IMR-90 (cell line): ENCODE results near the gene PTS. TPM values are rescaled to one million over a fixed set of nuclear protein-coding genes. Genes with fewer than 3 reads are reported as not detected.

Experiments used
- ATAC-seq: fragments of 200-7000 bp; cut with Tn5 transposase; 2 replicates; pipeline ENCODE4 v1.9.1; 2020; ENCODE audit warnings: low read depth, mild to moderate bottlenecking, moderate library complexity
- BruUV-seq: library from RNA; stranded (reverse); fragments of 400-500 nt; replicated peaks from 2 replicates; lab custom pipeline; 2021; lab: Mats Ljungman, UMichigan
- CTCF ChIA-PET: fragments of 300-600 bp; formaldehyde crosslinking; extraction: SDS; loops from one replicate; lab custom pipeline; 2021; ENCODE audit warnings: antibody characterized with exemption; lab: Yijun Ruan, JAX
- POLR2A ChIA-PET: fragments of 300-600 bp; sonication (Branson Sonifier 250); formaldehyde crosslinking; loops from one replicate; lab custom pipeline; 2022; ENCODE audit warnings: antibody characterized with exemption; ENCODE audit not compliant: unreplicated experiment; lab: Charles Lee
- DNase-seq: peaks from one replicate; pipeline ENCODE4 v3.0.0; 2013
- H2AFZ ChIP-seq: replicated peaks from 2 replicates; pipeline ENCODE3; 2013; ENCODE audit warnings: low read length, mild to moderate bottlenecking; ENCODE audit not compliant: poor library complexity
- H2AK5ac ChIP-seq: 2 replicates; pipeline ENCODE4 v1.6.1; 2013; ENCODE audit warnings: low read depth, low read length, inconsistent platforms
- H2AK9ac ChIP-seq: replicated peaks from 2 replicates; pipeline ENCODE3; 2013; ENCODE audit warnings: mild to moderate bottlenecking, low read depth, low read length, moderate library complexity; ENCODE audit not compliant: poor library complexity
- H2BK120ac ChIP-seq: 2 replicates; pipeline ENCODE4 v1.6.1; 2013; ENCODE audit warnings: low read depth, low read length, inconsistent platforms
- H2BK15ac ChIP-seq: 3 replicates; pipeline ENCODE4 v1.6.1; 2013; ENCODE audit warnings: low read depth, low read length, inconsistent platforms
- H2BK20ac ChIP-seq: 2 replicates; pipeline ENCODE4 v1.6.1; 2013; ENCODE audit warnings: low read depth, mild to moderate bottlenecking, inconsistent platforms, low read length, moderate library complexity
- H2BK5ac ChIP-seq: 2 replicates; pipeline ENCODE4 v1.6.1; 2013; ENCODE audit warnings: mild to moderate bottlenecking, low read depth, low read length, inconsistent platforms; ENCODE audit not compliant: poor library complexity, severe bottlenecking
- H3K14ac ChIP-seq: replicated peaks from 2 replicates; pipeline ENCODE4 v1.6.1; 2013; ENCODE audit warnings: low read depth, low read length, inconsistent platforms
- H3K18ac ChIP-seq: 2 replicates; pipeline ENCODE4 v1.6.1; 2013; ENCODE audit warnings: low read depth, low read length, control low read depth
- H3K23ac ChIP-seq: 2 replicates; pipeline ENCODE4 v1.6.1; 2013; ENCODE audit warnings: low read depth, low read length, inconsistent platforms
- H3K27ac ChIP-seq: 2 replicates; pipeline ENCODE4 v1.5.1; 2013; ENCODE audit warnings: mild to moderate bottlenecking, control low read depth, low read length; ENCODE audit not compliant: insufficient read depth
- H3K27me3 ChIP-seq: 2 replicates; pipeline ENCODE4 v1.6.1; 2013; ENCODE audit warnings: low read length; ENCODE audit not compliant: control insufficient read depth, insufficient read depth
- H3K36me3 ChIP-seq: 2 replicates; pipeline ENCODE4 v1.6.1; 2013; ENCODE audit warnings: low read length, mixed read lengths; ENCODE audit not compliant: control insufficient read depth, insufficient read depth
- H3K4ac ChIP-seq: 2 replicates; pipeline ENCODE4 v1.6.1; 2013; ENCODE audit warnings: low read depth, low read length, inconsistent platforms
- H3K4me1 ChIP-seq: 2 replicates; pipeline ENCODE4 v1.6.1; 2013; ENCODE audit warnings: low read length, mixed read lengths; ENCODE audit not compliant: control insufficient read depth, insufficient read depth
- H3K4me2 ChIP-seq: 2 replicates; pipeline ENCODE4 v1.6.1; 2013; ENCODE audit warnings: low read depth, mild to moderate bottlenecking, control low read depth, low read length, moderate library complexity
- H3K4me3 ChIP-seq: 2 replicates; pipeline ENCODE4 v1.5.1; 2013; ENCODE audit warnings: low read depth, mild to moderate bottlenecking, control low read depth, low read length, moderate library complexity; ENCODE audit not compliant: insufficient read depth
- H3K56ac ChIP-seq: 2 replicates; pipeline ENCODE4 v1.6.1; 2013; ENCODE audit warnings: low read length, inconsistent platforms; ENCODE audit not compliant: insufficient read depth; ENCODE audit errors: extremely low read depth
- H3K79me1 ChIP-seq, 2 experiments: 2 replicates each; pipeline ENCODE4 v1.6.1; 2013; ENCODE audit warnings: low read length in 2 of 2, inconsistent platforms in 1 of 2, low read depth in 1 of 2
- H3K9ac ChIP-seq: 2 replicates; pipeline ENCODE4 v1.6.1; 2013; ENCODE audit warnings: low read depth, low read length, control low read depth
- H3K9me1 ChIP-seq: 2 replicates; pipeline ENCODE4 v1.6.1; 2013; ENCODE audit warnings: low read length, inconsistent platforms; ENCODE audit not compliant: insufficient read depth
- H3K9me3 ChIP-seq: 2 replicates; pipeline ENCODE4 v1.6.1; 2013; ENCODE audit warnings: low read length; ENCODE audit not compliant: control insufficient read depth, insufficient read depth
- H4K20me1 ChIP-seq: 2 replicates; pipeline ENCODE4 v1.6.1; 2013; ENCODE audit warnings: low read length, inconsistent platforms; ENCODE audit not compliant: insufficient read depth
- H4K5ac ChIP-seq: 2 replicates; pipeline ENCODE4 v1.6.1; 2013; ENCODE audit warnings: mild to moderate bottlenecking, low read depth, low read length, control low read depth
- H4K8ac ChIP-seq, 2 experiments: 2 replicates each; pipeline ENCODE4 v1.6.1; 2013; ENCODE audit warnings: low read depth in 2 of 2, low read length in 2 of 2, control low read depth in 1 of 2, inconsistent platforms in 1 of 2
- H4K91ac ChIP-seq: 2 replicates; pipeline ENCODE4 v1.6.1; 2013; ENCODE audit warnings: low read depth, low read length, inconsistent platforms; ENCODE audit not compliant: insufficient read depth
- BHLHE40 ChIP-seq: fragments of 150-350 bp; IDR thresholded peaks from 2 replicates; pipeline ENCODE4 v1.6.1; 2016; ENCODE audit warnings: mild to moderate bottlenecking, low read depth, low read length
- CEBPB ChIP-seq: IDR thresholded peaks from 2 replicates; pipeline ENCODE4 v1.6.1; 2012; ENCODE audit warnings: low read depth, low read length, improper control_type of control experiment
- CHD1 ChIP-seq: IDR thresholded peaks from 2 replicates; pipeline ENCODE4 v1.6.1; 2012; ENCODE audit warnings: low read depth, low read length, improper control_type of control experiment
- CTCF ChIP-seq: conservative IDR thresholded peaks from 2 replicates; pipeline ENCODE4 v1.5.1; 2012; ENCODE audit warnings: mild to moderate bottlenecking, low read depth, low read length, improper control_type of control experiment
- ELK1 ChIP-seq: fragments of 150-350 bp; IDR thresholded peaks from 2 replicates; pipeline ENCODE4 v1.6.1; 2016; ENCODE audit warnings: low read depth, mild to moderate bottlenecking, low read length, moderate library complexity, borderline replicate concordance
- FOS ChIP-seq: fragments of 150-350 bp; IDR thresholded peaks from 2 replicates; pipeline ENCODE4 v1.6.1; 2016; ENCODE audit warnings: low read depth, low read length
- MAFK ChIP-seq: IDR thresholded peaks from 2 replicates; pipeline ENCODE4 v1.6.1; 2012; ENCODE audit warnings: low read depth, low read length, improper control_type of control experiment
- MAZ ChIP-seq: IDR thresholded peaks from 2 replicates; pipeline ENCODE4 v1.6.1; 2012; ENCODE audit warnings: low read depth, mild to moderate bottlenecking, low read length, improper control_type of control experiment, moderate library complexity, borderline replicate concordance
- MXI1 ChIP-seq: IDR thresholded peaks from 2 replicates; pipeline ENCODE4 v1.6.1; 2012; ENCODE audit warnings: low read depth, mild to moderate bottlenecking, low read length, moderate library complexity, borderline replicate concordance
- NFE2L2 ChIP-seq: fragments of 150-350 bp; IDR thresholded peaks from 2 replicates; pipeline ENCODE4 v1.6.1; 2016; ENCODE audit warnings: low read depth, mild to moderate bottlenecking, low read length
- POLR2A ChIP-seq: IDR thresholded peaks from 2 replicates; pipeline ENCODE4 v1.6.1; 2012; ENCODE audit warnings: mild to moderate bottlenecking, low read depth, low read length
- RFX5 ChIP-seq: IDR thresholded peaks from 2 replicates; pipeline ENCODE4 v1.8.0; 2012; ENCODE audit warnings: low read depth, mild to moderate bottlenecking, low read length, moderate library complexity
- SMC3 ChIP-seq: fragments of 150-350 bp; IDR thresholded peaks from 2 replicates; pipeline ENCODE4 v1.6.1; 2016; ENCODE audit warnings: low read depth, mild to moderate bottlenecking, antibody characterized with exemption, low read length, moderate library complexity
- USF2 ChIP-seq: fragments of 150-350 bp; IDR thresholded peaks from 2 replicates; pipeline ENCODE4 v1.6.1; 2017; ENCODE audit warnings: mild to moderate bottlenecking, antibody characterized with exemption, low read length, low read depth
- WGBS, 2 experiments: methylation state at CpG; one replicate each; pipeline versions ENCODE4 v1.1.5 to v1.1.7; 2013; ENCODE audit warnings: missing lambda C conversion rate in 2 of 2; ENCODE audit not compliant: insufficient read length in 1 of 2; ENCODE audit errors: extremely low coverage in 2 of 2; 5-methylcytosine and 5-hydroxymethylcytosine counted together
- dilution Hi-C: fragments of 300-500 bp; cut with HindIII; formaldehyde crosslinking; loops from one replicate; pipeline ENCODE4 v1.14.3; 2018; ENCODE audit warnings: low sequenced_read_pairs; ENCODE audit not compliant: unreplicated experiment
- in situ Hi-C: fragments of 300-500 bp; cut with MboI; formaldehyde crosslinking; loops from 3 replicates; pipeline ENCODE4 v1.14.3; 2019; ENCODE audit warnings: low sequenced_read_pairs, inconsistent platforms, mixed read lengths
- intact Hi-C: fragments of 100-400 bp; cut with micrococcal nuclease; formaldehyde crosslinking; loops from 2 replicates; pipeline ENCODE4 v1.10.0; 2022
- polyA plus RNA-seq, 3 experiments: library from polyadenylated mRNA; depleted of rRNA; stranded (reverse); fragments of >200 nt; gene quantifications; 2 replicates each; pipeline ENCODE4 v1.2.3, GENCODE V29; 2012; ENCODE audit warnings: low replicate concordance in 1 of 3
- total RNA-seq: library from RNA; depleted of rRNA; stranded (reverse); fragments of >200 nt; gene quantifications from 2 replicates; pipeline ENCODE4 v1.2.3, GENCODE V29; 2012

PTS gene
- total and polyA plus RNA-seq, 2 of the 4 experiments (the other 2 are of a cell fraction): 21.0 to 51.8 TPM

- intact Hi-C loops: no loop called here
- no peaks in the 10 kb centered on the region for H3K36me3 ChIP-seq
- DNase-seq: no peak
Measured at GRCh38 chr11:112271242-112271641, 45.0 kb downstream of the PTS start.

More at GRCh38 chr11:112271242-112271641, 45.0 kb downstream of the PTS start:
- H3K27ac ChIP-seq: no peak overlapping the region
- no peak overlapping the region for H3K4me2 ChIP-seq
- H3K9ac ChIP-seq: no peak overlapping the region
- dilution Hi-C loops: no loop called here
- no peak overlapping the region for H3K14ac ChIP-seq
- H2BK5ac ChIP-seq: no peak overlapping the region
- no peak overlapping the region for H2BK15ac ChIP-seq
- no peaks in the 10 kb centered on the region for H3K79me1 ChIP-seq
- H4K20me1 ChIP-seq: no peaks in the 10 kb centered on the region
- no peak overlapping the region for H3K56ac ChIP-seq
- in situ Hi-C loops: loop anchor here (10.0 kb wide), 1 partner anchor 156 kb away; no protein-coding TSS in a partner anchor
- H4K5ac ChIP-seq: no peak overlapping the region
- CTCF ChIA-PET: interaction anchor here (0.7 to 0.9 kb wide), 2 partner anchors 9 to 447 kb away, joined by 3 to 13 read pairs; no protein-coding TSS in a partner anchor
- H4K91ac ChIP-seq: no peak overlapping the region
- H3K27me3 ChIP-seq: no peaks in the 10 kb centered on the region
- no peak overlapping the region for H3K18ac ChIP-seq
- no TSS peak for BruUV-seq
- no peak overlapping the region for H2AFZ ChIP-seq
- H2AK5ac ChIP-seq: no peak overlapping the region
- WGBS, 2 experiments: no CpG with 5 or more reads among the region's 4 CpGs
- H2AK9ac ChIP-seq: no peak overlapping the region
- no peak overlapping the region for H3K4me3 ChIP-seq
- H2BK120ac ChIP-seq: no peak overlapping the region; the same call in 1 of the 2 replicates
- POLR2A ChIA-PET: interaction anchor here (0.5 kb wide), 1 partner anchor 39 kb away, joined by 3 read pairs; no protein-coding TSS in a partner anchor
- H4K8ac ChIP-seq: no peak overlapping the region
- H2BK20ac ChIP-seq: no peak overlapping the region
- 0 out of 2 replicates have a peak, but pooled peaks cover 2% of the 10 kb centered on the region for H3K9me1 ChIP-seq
- H3K23ac ChIP-seq: no peak overlapping the region
- H3K4me1 ChIP-seq: peaks cover 10% of the 10 kb centered on the region
- H3K9me3 ChIP-seq: no peaks in the 10 kb centered on the region
- TF ChIP-seq MAZ (no peak), CHD1 (no peak), ELK1 (no peak), USF2 (no peak), MAFK (no peak), POLR2A (no peak), MXI1 (no peak), BHLHE40 (no peak), CTCF (no peak), SMC3 (no peak), CEBPB (no peak), RFX5 (no peak), FOS (no peak), NFE2L2 (no peak)
- no peak for ATAC-seq
- H3K4ac ChIP-seq: no peak overlapping the region
